K562 (cell line): Measurements from ENCODE around the gene HES4. TPM values are rescaled to one million over a fixed set of nuclear protein-coding genes. Genes with fewer than 3 reads are reported as not detected.
A peak's percentile ranks its signal among the peaks of the same experiment; 100 is the strongest.

Source experiments
- CREB3L1 ChIP-seq: fragments of 450-650 bp; IDR thresholded peaks from 2 replicates; pipeline ENCODE4 v1.6.1; 2014; ENCODE audit warnings: low read depth, mild to moderate bottlenecking, moderate library complexity, borderline replicate concordance
- DPF2 ChIP-seq: fragments of 450-650 bp; IDR thresholded peaks from 2 replicates; pipeline ENCODE4 v1.6.1; 2016
- E2F4 ChIP-seq: sonication (generic); formaldehyde crosslinking; IDR thresholded peaks from 2 replicates; pipeline ENCODE4 v1.8.0; 2022; ENCODE audit warnings: mild to moderate bottlenecking, low read depth, missing genetic modification reagents
- EHMT2 ChIP-seq: fragments of 450-650 bp; IDR thresholded peaks from 2 replicates; pipeline ENCODE4 v1.6.1; 2018; ENCODE audit warnings: antibody characterized with exemption
- SAFB ChIP-seq: fragments of 200-400 bp; formaldehyde crosslinking; IDR thresholded peaks from 2 replicates; pipeline ENCODE4 v1.6.1; 2017; ENCODE audit warnings: low read depth, low read length, borderline replicate concordance
- STAT6 ChIP-seq: sonication (generic); formaldehyde crosslinking; IDR thresholded peaks from 2 replicates; pipeline ENCODE4 v1.8.1; 2023; ENCODE audit warnings: mild to moderate bottlenecking, missing genetic modification reagents
- TRIM25 ChIP-seq: fragments of 450-650 bp; IDR thresholded peaks from 2 replicates; pipeline ENCODE4 v1.7.0; 2016; ENCODE audit warnings: borderline replicate concordance
- ZBTB7A ChIP-seq: IDR thresholded peaks from 2 replicates; pipeline ENCODE4 v1.6.1; 2011; ENCODE audit warnings: low read depth, mild to moderate bottlenecking, low read length, moderate library complexity, borderline replicate concordance; ENCODE audit not compliant: control insufficient read depth
- ZNF282 ChIP-seq: sonication (generic); formaldehyde crosslinking; IDR thresholded peaks from 2 replicates; pipeline ENCODE4 v1.8.1; 2023; ENCODE audit warnings: missing genetic modification reagents
- polyA plus RNA-seq, 8 experiments: library from polyadenylated mRNA; depleted of rRNA in 4 of 8; stranded (reverse) in 5 of 8; unstranded in 3 of 8; fragments of >200 nt; fragmentation: Nextera tagmentation in 2 of 8; fragmentation: Illumina TruSeq in 1 of 8; extraction: Ambion mirVana in 2 of 8; extraction: Trizol in 1 of 8; gene quantifications; 2 replicates each; pipeline versions ENCODE4 v1.2.1 to v1.2.3, GENCODE V29; 2011 to 2014; ENCODE audit warnings: inconsistent platforms in 1 of 8, missing spikeins in 1 of 8
- total RNA-seq, 7 experiments: library from RNA; depleted of rRNA in 6 of 7; stranded (reverse); fragments of >200 nt in 6 of 7; fragmentation: Illumina TruSeq in 2 of 7; extraction: Trizol in 2 of 7; gene quantifications; 2 replicates each; pipeline versions ENCODE4 v1.2.1 to v1.2.3, GENCODE V29; 2011 to 2021; ENCODE audit warnings: low replicate concordance in 1 of 7
- TF ChIP-seq, protein P1 (sequence below), 2 experiments: fragments of 200-800 bp in 1 of 2; sonication (Bioruptor generic) in 1 of 2; sonication (generic) in 1 of 2; formaldehyde crosslinking in 1 of 2; IDR thresholded peaks in 1 of 2; conservative IDR thresholded peaks in 1 of 2; 2 replicates each; pipeline versions ENCODE4 v1.5.0 to v1.6.1; 2016 to 2020; ENCODE audit warnings: missing compliant biosample characterization in 1 of 2, missing genetic modification characterization in 1 of 2, missing genetic modification reagents in 1 of 2
- TF ChIP-seq, protein P2 (sequence below): fragments of 250-450 bp; sonication (Bioruptor Pico); IDR thresholded peaks from 2 replicates; pipeline ENCODE4 v1.4.0; 2020; ENCODE audit warnings: mild to moderate bottlenecking, moderate library complexity

Gene HES4
- total and polyA plus RNA-seq, 9 of the 15 experiments (the other 6 are each of a cell fraction or from before 2014, with no cell fraction given) = 0.21 to 43.7 (median 5.3) TPM; not detected in 2

- TF ChIP-seq, protein P1, sequence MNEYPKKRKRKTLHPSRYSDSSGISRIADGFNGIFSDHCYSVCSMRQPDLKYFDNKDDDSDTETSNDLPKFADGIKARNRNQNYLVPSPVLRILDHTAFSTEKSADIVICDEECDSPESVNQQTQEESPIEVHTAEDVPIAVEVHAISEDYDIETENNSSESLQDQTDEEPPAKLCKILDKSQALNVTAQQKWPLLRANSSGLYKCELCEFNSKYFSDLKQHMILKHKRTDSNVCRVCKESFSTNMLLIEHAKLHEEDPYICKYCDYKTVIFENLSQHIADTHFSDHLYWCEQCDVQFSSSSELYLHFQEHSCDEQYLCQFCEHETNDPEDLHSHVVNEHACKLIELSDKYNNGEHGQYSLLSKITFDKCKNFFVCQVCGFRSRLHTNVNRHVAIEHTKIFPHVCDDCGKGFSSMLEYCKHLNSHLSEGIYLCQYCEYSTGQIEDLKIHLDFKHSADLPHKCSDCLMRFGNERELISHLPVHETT (CRISPR knock-in tag; conservative IDR thresholded peaks at IDR 0.05 in 1 of 2, IDR thresholded peaks at IDR 0.05 in 1 of 2) = no peak
- TF ChIP-seq CREB3L1 (peak; percentile 12; the same call in 1 of the 2 replicates), TRIM25 (no peak), DPF2 (0 out of 2 replicates have a peak, but pooled peaks have one; percentile 3), ZNF282 (CRISPR knock-in tag) (no peak), ZBTB7A (peak; percentile 86), STAT6 (CRISPR knock-in tag) (no peak), E2F4 (CRISPR knock-in tag) (no peak), SAFB (peak; percentile 70), EHMT2 (no peak)
- TF ChIP-seq, protein P2, sequence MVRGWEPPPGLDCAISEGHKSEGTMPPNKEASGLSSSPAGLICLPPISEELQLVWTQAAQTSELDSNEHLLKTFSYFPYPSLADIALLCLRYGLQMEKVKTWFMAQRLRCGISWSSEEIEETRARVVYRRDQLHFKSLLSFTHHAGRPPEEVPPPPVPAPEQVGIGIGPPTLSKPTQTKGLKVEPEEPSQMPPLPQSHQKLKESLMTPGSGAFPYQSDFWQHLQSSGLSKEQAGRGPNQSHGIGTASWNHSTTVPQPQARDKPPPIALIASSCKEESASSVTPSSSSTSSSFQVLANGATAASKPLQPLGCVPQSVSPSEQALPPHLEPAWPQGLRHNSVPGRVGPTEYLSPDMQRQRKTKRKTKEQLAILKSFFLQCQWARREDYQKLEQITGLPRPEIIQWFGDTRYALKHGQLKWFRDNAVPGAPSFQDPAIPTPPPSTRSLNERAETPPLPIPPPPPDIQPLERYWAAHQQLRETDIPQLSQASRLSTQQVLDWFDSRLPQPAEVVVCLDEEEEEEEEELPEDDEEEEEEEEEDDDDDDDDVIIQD = no peak
Measured at GRCh38 chr1:1001057-1001783, 1.3 kb upstream of the HES4 start (continued).
